Large intestine (tissue), 3 donors: Measurements from ENCODE around the gene CPA1. TPM values are rescaled to one million over a fixed set of nuclear protein-coding genes. Genes with fewer than 3 reads are reported as not detected.

ENCODE experiments used
- DNase-seq, 2 donors: peaks; one replicate each; pipeline versions ENCODE4 v3.0.0 to v3.0.0-alpha.2; 2013
- H3K27ac ChIP-seq: one replicate; pipeline ENCODE4 v1.5.1; 2013; ENCODE audit warnings: low read length
- H3K27me3 ChIP-seq: 2 replicates; pipeline ENCODE4 v1.6.1; 2013; ENCODE audit warnings: low read length; ENCODE audit not compliant: control insufficient read depth, insufficient read depth
- H3K36me3 ChIP-seq: 2 replicates; pipeline ENCODE4 v1.6.1; 2013; ENCODE audit warnings: low read length; ENCODE audit not compliant: control insufficient read depth, insufficient read depth
- H3K4me1 ChIP-seq: one replicate; pipeline ENCODE4 v1.6.1; 2013; ENCODE audit warnings: low read length; ENCODE audit not compliant: control insufficient read depth, insufficient read depth
- H3K4me3 ChIP-seq: one replicate; pipeline ENCODE4 v1.5.1; 2013; ENCODE audit warnings: low read length
- H3K9me3 ChIP-seq: one replicate; pipeline ENCODE4 v1.6.1; 2013; ENCODE audit warnings: mild to moderate bottlenecking, low read depth, low read length, moderate library complexity; ENCODE audit not compliant: control insufficient read depth
- WGBS: methylation state at CpG from one replicate; pipeline ENCODE4 v1.1.5; 2013; ENCODE audit warnings: low lambda C conversion rate; ENCODE audit not compliant: insufficient coverage; 5-methylcytosine and 5-hydroxymethylcytosine counted together
- polyA plus RNA-seq: library from polyadenylated mRNA; unstranded; fragments of 120-200 nt; gene quantifications from one replicate; pipeline ENCODE4 v1.2.1, GENCODE V29; 2013

CPA1 gene
- polyA plus RNA-seq, 1 donor = 2.1 TPM

GRCh38 chr7:130386876-130387275, 6.6 kb downstream of the CPA1 start:
- no CpG with 5 or more reads among the region's 3 CpGs for WGBS
- no peak overlapping the region for H3K27ac ChIP-seq
- peaks cover 4% of the 10 kb centered on the region for H3K4me1 ChIP-seq
- no peak for DNase-seq
- peaks cover under 1% of the 10 kb centered on the region for H3K9me3 ChIP-seq
- no peaks in the 10 kb centered on the region for H3K27me3 ChIP-seq
- H3K4me3 ChIP-seq = no peak overlapping the region
- H3K36me3 ChIP-seq = no peaks in the 10 kb centered on the region

DNA sequence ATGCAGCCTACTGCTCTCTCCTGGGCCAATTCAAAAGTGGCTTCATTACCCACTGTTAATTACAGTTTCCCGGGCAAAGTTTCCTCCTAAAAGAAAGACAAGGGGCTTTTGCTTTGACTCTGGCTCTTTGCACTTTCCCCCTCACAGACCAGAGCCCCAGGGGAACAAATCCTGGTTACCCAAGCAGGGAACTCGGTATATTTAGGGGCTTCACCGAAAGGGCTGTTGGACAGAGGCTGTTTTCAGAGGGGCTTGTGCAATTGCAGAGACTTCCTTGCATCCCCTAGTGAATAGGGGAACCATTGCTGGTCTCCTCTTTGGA, 7.0 kb downstream of the CPA1 start:
- no CpG with 5 or more reads among the region's 3 CpGs for WGBS
- no peaks in the 10 kb centered on the region for H3K9me3 ChIP-seq
- H3K27me3 ChIP-seq = no peaks in the 10 kb centered on the region
- no peak overlapping the region for H3K27ac ChIP-seq
- DNase-seq = no peak
- no peaks in the 10 kb centered on the region for H3K36me3 ChIP-seq
- H3K4me1 ChIP-seq = peaks cover 4% of the 10 kb centered on the region
- no peak overlapping the region for H3K4me3 ChIP-seq

DNA sequence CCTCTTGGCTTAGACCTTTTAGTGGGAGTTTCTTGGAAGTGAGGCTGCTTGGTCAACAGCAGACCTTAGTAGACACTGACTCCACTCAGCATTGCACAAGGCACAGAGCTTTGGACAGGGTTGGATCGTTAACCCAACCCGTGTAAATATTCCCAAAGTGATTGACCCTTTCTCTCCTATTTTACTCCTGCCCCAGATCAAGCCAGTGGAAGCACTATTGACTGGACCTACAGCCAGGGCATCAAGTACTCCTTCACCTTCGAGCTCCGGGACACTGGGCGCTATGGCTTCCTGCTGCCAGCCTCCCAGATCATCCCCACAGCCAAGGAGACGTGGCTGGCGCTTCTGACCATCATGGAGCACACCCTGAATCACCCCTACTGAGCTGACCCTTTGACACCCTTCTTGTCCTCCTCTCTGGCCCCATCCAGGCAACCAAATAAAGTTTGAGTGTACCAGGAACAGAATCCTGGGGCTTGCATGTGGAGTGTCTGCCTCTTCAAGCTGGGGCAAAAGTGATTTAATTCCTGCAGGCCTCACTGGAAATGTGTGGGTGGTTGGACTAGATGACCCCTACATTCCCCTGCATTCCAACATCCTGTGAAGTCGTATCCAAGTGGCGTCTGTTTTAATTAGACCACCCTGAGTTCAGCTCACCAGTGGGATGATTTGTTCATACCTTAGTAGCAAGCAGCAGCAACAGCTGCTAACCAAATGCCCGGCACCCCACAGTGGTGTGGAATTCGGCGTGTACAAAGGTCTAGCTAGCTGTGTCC, 7.5 kb downstream of the CPA1 start:
- Histone ChIP-seq H3K4me3 (no peak overlapping the region), H3K27ac (no peak overlapping the region), H3K27me3 (no peaks in the 10 kb centered on the region), H3K9me3 (no peaks in the 10 kb centered on the region), H3K36me3 (no peaks in the 10 kb centered on the region), H3K4me1 (peaks cover 7% of the 10 kb centered on the region)
- WGBS = no CpG with 5 or more reads among the region's 12 CpGs
- no peak for DNase-seq

- H3K36me3 ChIP-seq = no peaks in the 10 kb centered on the region
- no peak overlapping the region for H3K4me3 ChIP-seq
- H3K4me1 ChIP-seq = peaks cover 16% of the 10 kb centered on the region
- H3K27me3 ChIP-seq = no peaks in the 10 kb centered on the region
- no peaks in the 10 kb centered on the region for H3K9me3 ChIP-seq
- no peak overlapping the region for H3K27ac ChIP-seq
- 92% methylated on average over 2 of the region's 2 CpGs for WGBS
- DNase-seq = no peak
Observed at GRCh38 chr7:130388671-130389070, 8.4 kb downstream of the CPA1 start.

GRCh38 chr7:130390486-130390885, 10.2 kb downstream of the CPA1 start:
- H3K36me3 ChIP-seq = no peaks in the 10 kb centered on the region
- H3K27me3 ChIP-seq = no peaks in the 10 kb centered on the region
- H3K9me3 ChIP-seq = no peaks in the 10 kb centered on the region
- WGBS = no CpG with 5 or more reads among the region's 1 CpG
- no peak for DNase-seq
- peaks cover 27% of the 10 kb centered on the region for H3K4me1 ChIP-seq
- no peak overlapping the region for H3K4me3 ChIP-seq
- H3K27ac ChIP-seq = no peak overlapping the region

- Histone ChIP-seq H3K27me3 (no peaks in the 10 kb centered on the region), H3K27ac (peak overlapping the region; percentile 58), H3K4me1 (peaks cover 37% of the 10 kb centered on the region), H3K4me3 (no peak overlapping the region), H3K9me3 (no peaks in the 10 kb centered on the region), H3K36me3 (no peaks in the 10 kb centered on the region)
- no CpG with 5 or more reads among the region's 5 CpGs for WGBS
- DNase-seq = peak in 1 of 2 donors; percentile 37
Observed at GRCh38 chr7:130393101-130393561, 12.8 kb downstream of the CPA1 start.

- no peak for DNase-seq
- Histone ChIP-seq H3K36me3 (no peaks in the 10 kb centered on the region), H3K27me3 (no peaks in the 10 kb centered on the region), H3K4me1 (peaks cover 44% of the 10 kb centered on the region), H3K4me3 (no peak overlapping the region), H3K9me3 (no peaks in the 10 kb centered on the region), H3K27ac (peak overlapping the region; percentile 24)
- WGBS = 56% methylated on average over 3 of the region's 10 CpGs
Observed at GRCh38 chr7:130393841-130394411, 13.6 kb downstream of the CPA1 start.

DNA sequence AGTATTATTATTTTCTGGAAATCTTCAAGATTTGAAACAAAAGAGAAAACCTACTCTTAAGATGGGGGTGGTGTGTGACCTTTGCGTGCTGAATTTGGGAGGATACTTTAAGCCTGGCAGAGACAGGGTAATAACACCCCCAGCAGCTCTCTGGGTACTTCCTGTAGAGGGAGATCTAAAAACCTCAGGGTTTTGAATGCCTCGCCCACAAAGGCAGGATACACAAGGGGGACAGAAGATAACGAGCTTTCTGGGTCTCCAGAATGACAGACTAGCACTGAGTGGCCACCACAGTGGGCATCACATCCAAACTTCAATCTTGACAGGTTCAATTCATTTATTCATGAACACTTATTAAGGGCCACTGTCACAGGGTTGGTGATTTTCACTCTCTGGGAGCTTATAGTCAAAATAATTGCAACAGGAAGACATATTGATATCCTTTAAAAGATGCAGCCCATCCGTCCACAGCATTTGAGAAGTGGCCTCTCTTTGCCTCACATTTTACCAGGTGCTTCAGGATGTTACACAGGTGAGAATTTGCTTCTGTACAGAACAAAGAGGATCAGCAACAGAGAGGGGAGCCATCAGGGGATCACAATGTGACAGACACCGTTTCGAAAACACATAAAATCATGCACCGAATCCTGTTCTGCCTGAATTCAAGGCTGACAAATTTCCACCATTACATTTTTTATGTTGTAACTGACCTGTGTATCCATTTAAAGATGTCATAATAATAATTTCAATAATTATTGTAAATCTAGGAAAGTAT, 14.3 kb downstream of the CPA1 start:
- Histone ChIP-seq H3K27ac (no peak overlapping the region), H3K4me3 (no peak overlapping the region), H3K36me3 (no peaks in the 10 kb centered on the region), H3K9me3 (no peaks in the 10 kb centered on the region), H3K4me1 (peaks cover 45% of the 10 kb centered on the region), H3K27me3 (no peaks in the 10 kb centered on the region)
- DNase-seq = no peak
- whole genome bisulfite sequencing = 95% methylated on average over 3 of the region's 7 CpGs

DNA sequence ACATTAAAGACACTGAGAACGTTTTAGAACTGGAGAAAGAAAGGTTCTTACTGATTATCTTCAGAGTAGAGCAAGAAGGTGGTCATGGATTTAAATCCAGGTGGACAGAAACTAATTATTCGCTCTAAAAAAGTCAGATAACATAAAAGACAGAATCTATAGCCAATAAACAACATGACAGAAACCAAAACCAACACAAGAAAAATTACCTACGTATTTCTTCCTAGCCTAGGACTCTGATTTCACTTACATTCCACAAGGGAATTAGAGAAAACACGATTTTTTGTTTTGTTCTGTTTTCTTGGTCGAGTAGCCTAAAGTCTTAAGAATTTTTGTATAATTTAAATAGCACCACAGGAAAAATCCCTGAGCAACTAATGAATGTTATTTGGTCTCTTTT, 15.1 kb downstream of the CPA1 start:
- WGBS = no CpG with 5 or more reads among the region's 5 CpGs
- Histone ChIP-seq H3K4me3 (no peak overlapping the region), H3K4me1 (peaks cover 45% of the 10 kb centered on the region), H3K27ac (no peak overlapping the region), H3K27me3 (no peaks in the 10 kb centered on the region), H3K9me3 (no peaks in the 10 kb centered on the region), H3K36me3 (no peaks in the 10 kb centered on the region)
- no peak for DNase-seq

- WGBS = no CpG with 5 or more reads among the region's 3 CpGs
- Histone ChIP-seq H3K27me3 (no peaks in the 10 kb centered on the region), H3K9me3 (no peaks in the 10 kb centered on the region), H3K27ac (peak overlapping the region; percentile 1), H3K4me1 (peaks cover 45% of the 10 kb centered on the region), H3K36me3 (no peaks in the 10 kb centered on the region), H3K4me3 (no peak overlapping the region)
- no peak for DNase-seq
Observed at GRCh38 chr7:130396109-130396508, 15.8 kb downstream of the CPA1 start.
